ENCODE results near the gene MAN2B1. TPM values are rescaled to one million over a fixed set of nuclear protein-coding genes. Genes with fewer than 3 reads are reported as not detected.
"Not testable (repeated sequence)": the region's sequence is repeated elsewhere in the genome, so short reads cannot be mapped to it uniquely, and the experiment has no call there.

Gene MAN2B1
- polyA plus RNA-seq, 3 donors = 28.6 to 38.1 (median 31.5) TPM

DNA sequence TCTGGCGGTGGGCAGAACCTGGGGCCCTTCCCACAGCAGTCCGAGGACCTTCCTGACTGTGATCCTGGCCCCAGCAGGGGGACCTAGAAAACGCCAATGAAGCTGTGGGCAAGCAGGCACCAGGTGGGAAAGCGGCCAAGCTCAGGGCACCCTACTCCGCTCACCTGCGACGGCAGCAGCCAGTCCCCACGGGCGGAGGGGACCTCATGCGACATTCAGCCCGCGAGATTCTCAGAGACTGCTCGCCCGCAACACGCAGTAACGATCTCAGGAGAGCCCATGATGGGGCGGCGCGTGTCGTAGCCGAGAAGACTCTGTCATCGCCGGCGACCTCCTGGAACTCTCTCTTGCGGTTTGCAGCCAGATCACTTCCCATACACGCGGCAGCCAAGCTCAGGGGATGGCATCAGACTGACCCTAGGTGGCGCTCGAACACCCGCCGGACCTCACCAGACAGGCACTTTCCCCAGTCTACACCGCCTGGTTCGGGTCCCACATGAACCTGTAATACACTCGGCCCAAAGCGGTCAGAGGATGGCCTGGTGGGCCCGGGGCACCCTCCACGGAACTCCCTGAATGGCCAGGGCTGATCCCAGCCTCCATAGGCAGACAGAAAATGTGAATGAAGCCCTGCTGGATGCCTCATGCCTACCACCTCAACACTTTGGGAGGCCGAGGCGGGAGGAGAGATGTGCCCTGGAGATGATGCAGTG is 26.5 kb downstream of the MAN2B1 start:
- peak; percentile 35 to 72 (median 61) for DNase-seq (ENCODE audit: extremely low read depth in 1 of 11, low read depth in 9 of 11, low spot score in 4 of 11)

- no peak for DNase-seq (ENCODE audit: extremely low read depth in 1 of 11, low read depth in 9 of 11, low spot score in 4 of 11)
Observed at GRCh38 chr19:12638611-12639182, 27.8 kb downstream of the MAN2B1 start.

- no peak for DNase-seq (ENCODE audit: extremely low read depth in 1 of 11, low read depth in 9 of 11, low spot score in 4 of 11)
Observed at GRCh38 chr19:12636631-12637030, 29.9 kb downstream of the MAN2B1 start.

DNA sequence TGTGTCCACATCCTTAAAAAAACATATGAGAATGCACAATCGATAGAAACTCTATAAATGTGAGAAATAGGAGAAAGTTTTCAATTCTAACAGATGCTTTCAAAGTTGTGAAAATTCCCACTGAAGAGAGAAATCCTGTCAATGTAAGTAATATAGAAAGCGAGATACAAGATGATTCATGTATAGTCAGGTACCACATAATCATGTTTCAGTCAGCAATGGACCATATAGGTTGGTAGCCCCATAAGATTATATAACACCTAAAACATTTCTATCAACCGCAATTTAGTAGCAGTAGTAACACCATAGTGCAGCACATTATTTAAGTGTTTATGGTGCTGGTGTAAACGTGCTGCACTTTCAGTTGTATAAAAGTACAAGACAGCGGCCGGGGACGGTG is 37.3 kb downstream of the MAN2B1 start:
- DNase-seq (ENCODE audit: extremely low read depth in 1 of 11, low read depth in 9 of 11, low spot score in 4 of 11) = no peak

GRCh38 chr19:12628040-12629022 is 38.2 kb downstream of the MAN2B1 start:
- no peak for DNase-seq (ENCODE audit: extremely low read depth in 1 of 11, low read depth in 9 of 11, low spot score in 4 of 11)

GRCh38 chr19:12626958-12627357 is 39.6 kb downstream of the MAN2B1 start:
- no peak for DNase-seq (ENCODE audit: extremely low read depth in 1 of 11, low read depth in 9 of 11, low spot score in 4 of 11)

- no peak for DNase-seq (ENCODE audit: extremely low read depth in 1 of 11, low read depth in 9 of 11, low spot score in 4 of 11)
Observed at GRCh38 chr19:12623361-12624031, 43.0 kb downstream of the MAN2B1 start.

- not testable (repeated sequence) for DNase-seq (ENCODE audit: extremely low read depth in 1 of 11, low read depth in 9 of 11, low spot score in 4 of 11)
Observed at GRCh38 chr19:12621253-12622024, 45.1 kb downstream of the MAN2B1 start.

GRCh38 chr19:12617646-12618045 is 48.9 kb downstream of the MAN2B1 start:
- no peak for DNase-seq (ENCODE audit: extremely low read depth in 1 of 11, low read depth in 9 of 11, low spot score in 4 of 11)

- peak; percentile 58 to 84 (median 75) for DNase-seq (ENCODE audit: extremely low read depth in 1 of 11, low read depth in 9 of 11, low spot score in 4 of 11)
Observed at GRCh38 chr19:12611361-12611699, 55.2 kb downstream of the MAN2B1 start.

DNA sequence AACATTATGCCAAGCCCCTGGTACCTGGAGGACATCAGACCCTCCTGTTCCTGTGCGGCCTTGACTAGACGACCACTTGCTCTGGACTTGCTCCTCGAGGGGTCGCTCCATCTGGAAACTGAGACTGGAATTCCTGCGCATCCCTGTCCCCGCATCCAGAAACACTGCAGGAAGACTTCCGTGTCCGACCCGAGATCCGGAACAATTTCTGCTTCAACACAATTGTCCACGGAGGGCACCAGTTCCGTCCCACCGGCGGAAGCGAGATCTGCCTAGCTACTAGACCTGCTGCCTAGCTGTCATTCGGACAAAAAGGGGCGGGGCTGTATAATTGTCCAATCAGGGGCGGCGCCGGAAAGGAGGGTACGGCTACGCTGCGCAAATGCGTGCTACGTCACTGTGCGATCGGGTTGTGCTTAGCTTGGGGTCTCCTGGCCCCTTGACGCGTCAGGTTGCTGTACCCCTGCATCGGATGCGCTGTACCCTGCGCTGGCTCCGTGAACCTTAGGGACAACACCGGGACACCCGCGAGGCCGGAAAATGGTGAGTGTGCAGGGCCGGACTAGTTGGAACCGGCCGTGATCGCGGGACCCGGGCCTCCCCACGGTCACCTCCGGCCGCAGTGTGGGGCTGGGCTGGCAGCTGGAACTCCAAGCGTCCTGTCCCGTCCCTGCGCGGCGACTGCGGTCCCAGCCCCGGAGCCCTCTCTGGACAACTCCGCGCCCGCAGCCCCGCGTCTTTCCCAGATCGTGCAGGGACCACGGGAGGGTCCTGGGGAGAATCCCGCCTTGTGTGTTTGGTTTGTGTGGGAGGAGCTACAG is 55.8 kb downstream of the MAN2B1 start, which contains the start of the genes ZNF490 and ZNF791:
TSS of gene ZNF490 (minus strand) at position 274 of the 821 bp plus-strand sequence. CDS start at position 141, 133 bp downstream.
TSS of gene ZNF791 (plus strand) at position 381 of the 821 bp plus-strand sequence. CDS start at position 541, 160 bp downstream.
- peak; percentile 91 to 98 (median 97) for DNase-seq (ENCODE audit: extremely low read depth in 1 of 11, low read depth in 9 of 11, low spot score in 4 of 11)

GRCh38 chr19:12607631-12608030 is 58.9 kb downstream of the MAN2B1 start:
- no peak for DNase-seq (ENCODE audit: extremely low read depth in 1 of 11, low read depth in 9 of 11, low spot score in 4 of 11)

DNA sequence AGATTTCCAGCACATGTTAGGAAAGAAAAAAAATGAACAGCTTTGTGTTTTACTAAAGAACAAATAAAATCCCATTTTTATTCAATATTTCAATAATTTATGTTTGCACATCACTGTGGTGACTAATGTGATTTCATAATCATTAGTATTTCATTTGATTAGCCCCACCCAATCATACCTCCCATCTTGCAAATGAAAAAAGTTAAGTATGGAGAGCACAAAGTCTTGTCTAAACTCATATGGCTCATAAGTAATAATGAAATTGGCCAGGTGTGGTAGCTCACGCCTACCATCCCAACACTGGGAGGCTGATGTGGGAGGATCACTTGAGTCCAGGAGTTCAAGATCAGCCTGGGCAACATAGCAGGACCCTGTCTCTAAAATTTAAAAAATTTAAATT is 59.7 kb downstream of the MAN2B1 start:
- no peak for DNase-seq (ENCODE audit: extremely low read depth in 1 of 11, low read depth in 9 of 11, low spot score in 4 of 11)

DNA sequence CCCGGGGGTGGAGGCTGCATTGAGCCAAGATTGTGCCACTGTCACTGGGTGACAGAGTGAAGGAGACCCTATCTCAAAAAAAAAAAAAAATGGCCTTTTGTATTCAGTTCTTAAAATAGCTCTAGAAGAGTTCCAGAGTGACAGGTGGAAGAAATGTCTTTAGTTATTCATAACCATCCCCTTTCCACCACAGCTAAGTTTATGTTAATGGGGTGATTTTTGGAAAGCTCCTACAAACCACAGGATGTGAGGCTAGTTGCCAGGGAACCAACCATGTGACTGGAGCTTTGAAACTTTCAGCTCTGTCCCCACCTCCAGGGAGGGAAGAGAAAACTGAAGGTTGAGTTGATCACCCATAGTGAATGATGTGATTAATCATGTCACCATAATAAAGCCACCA is 62.8 kb downstream of the MAN2B1 start:
- DNase-seq (ENCODE audit: extremely low read depth in 1 of 11, low read depth in 9 of 11, low spot score in 4 of 11) = no peak

DNA sequence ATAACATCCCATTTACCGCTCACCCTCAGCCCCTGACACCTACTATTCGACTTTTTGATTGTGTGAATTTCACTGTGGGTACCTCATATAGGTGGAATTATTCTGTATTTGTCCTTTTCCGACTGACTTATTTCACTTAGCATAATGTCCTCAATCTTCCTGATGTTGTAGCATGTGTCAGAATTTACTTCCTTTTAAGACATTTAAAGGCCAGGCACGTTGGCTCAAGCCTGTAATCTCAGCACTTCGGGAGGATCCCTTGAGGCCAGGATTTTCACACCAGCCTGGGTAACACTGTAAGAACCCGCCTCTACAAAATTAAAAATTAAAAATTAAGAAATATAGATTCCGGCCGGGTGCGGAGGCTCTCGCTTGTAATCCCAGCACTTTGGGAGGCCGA is 68.9 kb downstream of the MAN2B1 start:
- no peak for DNase-seq (ENCODE audit: extremely low read depth in 1 of 11, low read depth in 9 of 11, low spot score in 4 of 11)

- DNase-seq (ENCODE audit: extremely low read depth in 1 of 11, low read depth in 9 of 11, low spot score in 4 of 11) = peak in 3 of 11 donors; percentile 28 to 46 (median 32)
Observed at GRCh38 chr19:12596927-12597548, 69.5 kb downstream of the MAN2B1 start.

Data from renal cortex interstitium (tissue), 11 donors.